Fibroblast of villous mesenchyme (primary cell): ENCODE measurements around the gene MEX3C. TPM values are rescaled to one million over a fixed set of nuclear protein-coding genes. Genes with fewer than 3 reads are reported as not detected.

Experiments used
- DNase-seq: peaks from one replicate; pipeline ENCODE4 v3.0.0-alpha.2; 2010; ENCODE audit warnings: low read depth
- H3K4me3 ChIP-seq: 2 replicates; pipeline ENCODE4 v1.5.1; 2011; ENCODE audit warnings: low read depth, mild to moderate bottlenecking, low read length
- total RNA-seq: library from RNA; depleted of rRNA; stranded (reverse); fragments of >200 nt; gene quantifications from 2 replicates; pipeline ENCODE4 v1.2.3, GENCODE V29; 2012
- TF ChIP-seq, protein P1 (sequence below): IDR thresholded peaks from 2 replicates; pipeline ENCODE4 v1.5.1; 2012; ENCODE audit warnings: low read depth, mild to moderate bottlenecking, low read length; ENCODE audit not compliant: insufficient read depth

MEX3C gene
- total RNA-seq, 1 donor = 50.5 TPM

DNA sequence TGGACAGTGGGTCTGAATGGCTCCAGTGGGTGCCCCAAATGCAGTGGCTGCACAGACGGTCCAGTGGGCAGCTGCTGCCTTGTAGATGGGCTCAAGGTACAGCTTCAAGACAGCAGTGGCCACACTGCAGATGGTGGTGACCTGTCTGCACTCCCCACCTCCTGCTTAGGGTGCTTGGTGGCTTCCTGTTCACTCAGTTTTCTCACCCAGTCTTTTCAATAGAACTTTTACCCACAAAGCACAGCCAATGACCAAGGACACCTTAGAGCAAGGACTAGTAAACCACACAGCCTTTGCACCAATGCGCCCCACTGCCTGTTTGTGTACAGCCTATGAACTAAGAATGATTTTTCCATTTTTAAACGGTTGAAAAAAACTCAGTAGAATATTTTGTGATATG is 34.9 kb downstream of the MEX3C start:
- TF ChIP-seq, protein P1, sequence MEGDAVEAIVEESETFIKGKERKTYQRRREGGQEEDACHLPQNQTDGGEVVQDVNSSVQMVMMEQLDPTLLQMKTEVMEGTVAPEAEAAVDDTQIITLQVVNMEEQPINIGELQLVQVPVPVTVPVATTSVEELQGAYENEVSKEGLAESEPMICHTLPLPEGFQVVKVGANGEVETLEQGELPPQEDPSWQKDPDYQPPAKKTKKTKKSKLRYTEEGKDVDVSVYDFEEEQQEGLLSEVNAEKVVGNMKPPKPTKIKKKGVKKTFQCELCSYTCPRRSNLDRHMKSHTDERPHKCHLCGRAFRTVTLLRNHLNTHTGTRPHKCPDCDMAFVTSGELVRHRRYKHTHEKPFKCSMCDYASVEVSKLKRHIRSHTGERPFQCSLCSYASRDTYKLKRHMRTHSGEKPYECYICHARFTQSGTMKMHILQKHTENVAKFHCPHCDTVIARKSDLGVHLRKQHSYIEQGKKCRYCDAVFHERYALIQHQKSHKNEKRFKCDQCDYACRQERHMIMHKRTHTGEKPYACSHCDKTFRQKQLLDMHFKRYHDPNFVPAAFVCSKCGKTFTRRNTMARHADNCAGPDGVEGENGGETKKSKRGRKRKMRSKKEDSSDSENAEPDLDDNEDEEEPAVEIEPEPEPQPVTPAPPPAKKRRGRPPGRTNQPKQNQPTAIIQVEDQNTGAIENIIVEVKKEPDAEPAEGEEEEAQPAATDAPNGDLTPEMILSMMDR = no peak

DNA sequence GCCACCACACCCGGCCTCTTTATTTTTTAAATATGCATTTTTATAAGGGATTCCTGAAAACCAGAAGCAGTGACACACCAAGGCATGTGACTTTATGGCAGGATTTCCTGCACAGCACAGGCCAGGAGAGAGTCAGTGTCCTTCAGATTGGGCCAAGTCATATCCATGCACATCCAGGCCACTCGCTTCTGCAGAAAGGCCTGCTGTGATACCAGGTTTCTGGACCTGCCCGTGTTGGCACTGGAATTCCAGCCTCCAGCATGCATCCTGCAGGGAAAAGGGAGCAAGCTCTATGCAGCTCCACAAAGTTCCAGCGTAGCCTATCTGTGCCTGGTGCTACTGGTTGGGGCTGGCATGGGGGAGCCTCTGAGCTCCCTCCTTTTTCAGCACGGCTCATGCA is 36.8 kb downstream of the MEX3C start:
- H3K4me3 ChIP-seq = no peak overlapping the region
- TF ChIP-seq, protein P1 = no peak
- DNase-seq = no peak

More for the DNA sequence above, 34.9 kb downstream of the MEX3C start:
- no peak for DNase-seq
- no peak overlapping the region for H3K4me3 ChIP-seq

DNA sequence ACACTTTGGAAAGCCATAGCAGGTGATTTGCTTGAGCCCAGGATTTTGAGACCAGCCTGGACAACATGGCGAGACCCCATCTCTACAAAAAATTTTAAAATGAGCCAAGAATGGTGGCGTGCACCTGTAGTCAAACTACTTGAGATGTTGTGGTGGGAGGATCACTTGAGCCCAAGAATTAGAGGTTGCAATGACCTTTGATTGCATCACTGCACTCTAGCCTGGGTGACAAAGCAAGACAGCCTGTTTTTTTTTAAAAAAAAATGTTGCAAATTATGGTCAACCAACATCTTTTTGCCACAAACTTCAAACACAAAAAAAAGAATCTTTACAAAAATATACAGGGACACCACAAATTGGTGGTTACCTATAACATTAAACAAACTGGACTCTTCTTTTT is 40.3 kb downstream of the MEX3C start:
- no peak for DNase-seq
- TF ChIP-seq, protein P1 = no peak
- H3K4me3 ChIP-seq = no peak overlapping the region

DNA sequence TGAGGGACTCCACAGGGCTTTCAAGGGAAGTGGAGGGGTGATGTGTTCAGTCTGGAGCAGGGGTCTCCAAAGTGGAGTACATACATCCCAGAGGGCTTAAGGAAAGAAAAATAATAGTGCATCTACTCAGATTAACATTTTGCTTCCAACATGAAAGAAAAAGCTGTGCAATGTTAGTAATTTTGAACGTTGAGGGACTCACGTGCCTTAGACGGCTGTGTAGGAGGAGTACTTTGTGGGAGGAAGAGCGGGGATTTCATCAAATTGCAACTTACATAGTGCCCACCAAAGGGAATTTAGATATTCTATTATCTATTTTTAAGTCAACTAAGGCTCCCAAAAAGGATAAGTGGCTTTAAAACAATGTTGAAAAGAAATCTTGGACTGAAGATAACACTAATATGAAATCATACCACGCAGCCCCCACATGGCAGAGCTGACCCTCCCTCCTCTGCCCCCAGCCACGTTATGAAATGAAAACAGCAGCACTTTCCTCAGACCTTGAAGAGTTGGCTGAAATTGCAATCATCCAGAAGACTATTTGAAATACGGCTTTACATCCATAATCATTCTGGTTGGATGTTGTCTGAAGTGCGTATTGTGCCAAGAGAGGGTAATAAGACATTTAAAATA is 42.9 kb downstream of the MEX3C start:
- TF ChIP-seq, protein P1 = no peak
- DNase-seq = no peak
- no peak overlapping the region for H3K4me3 ChIP-seq

DNA sequence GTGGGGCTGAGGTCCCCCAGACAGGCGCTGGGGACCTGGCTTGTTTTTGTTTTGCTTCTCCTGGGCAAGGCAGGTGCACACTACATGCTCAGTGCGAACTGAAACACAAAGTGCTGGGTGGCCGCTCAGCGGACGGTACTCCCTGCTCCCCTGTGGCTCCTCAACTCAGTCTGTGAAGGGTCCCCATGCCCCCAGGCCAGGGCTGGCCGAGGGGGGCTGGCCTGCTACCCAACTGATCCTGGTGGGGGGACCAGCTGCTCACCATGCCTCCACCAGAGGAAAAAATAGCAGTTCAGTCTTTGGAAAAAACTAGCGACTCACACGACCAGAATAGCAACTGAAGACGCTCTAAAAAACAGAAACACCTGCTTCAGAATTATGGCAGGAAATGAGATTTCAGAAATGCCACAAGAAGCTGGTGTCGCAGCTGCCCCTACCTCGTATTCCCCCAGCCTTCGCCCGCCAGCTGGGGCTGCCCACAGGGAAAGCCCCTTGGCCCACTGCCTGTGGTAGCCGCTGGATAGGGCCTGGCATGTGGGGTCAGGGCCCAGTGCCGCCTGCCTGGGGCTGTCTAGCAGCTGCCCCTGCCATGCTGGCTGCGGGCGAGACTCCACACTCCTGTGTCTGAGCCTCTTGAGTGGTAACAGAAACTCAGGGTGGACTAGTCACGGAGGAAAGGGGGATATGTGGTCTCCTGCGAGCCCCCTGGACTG is 43.7 kb downstream of the MEX3C start:
- H3K4me3 ChIP-seq = no peak overlapping the region
- TF ChIP-seq, protein P1 = no peak
- no peak for DNase-seq

DNA sequence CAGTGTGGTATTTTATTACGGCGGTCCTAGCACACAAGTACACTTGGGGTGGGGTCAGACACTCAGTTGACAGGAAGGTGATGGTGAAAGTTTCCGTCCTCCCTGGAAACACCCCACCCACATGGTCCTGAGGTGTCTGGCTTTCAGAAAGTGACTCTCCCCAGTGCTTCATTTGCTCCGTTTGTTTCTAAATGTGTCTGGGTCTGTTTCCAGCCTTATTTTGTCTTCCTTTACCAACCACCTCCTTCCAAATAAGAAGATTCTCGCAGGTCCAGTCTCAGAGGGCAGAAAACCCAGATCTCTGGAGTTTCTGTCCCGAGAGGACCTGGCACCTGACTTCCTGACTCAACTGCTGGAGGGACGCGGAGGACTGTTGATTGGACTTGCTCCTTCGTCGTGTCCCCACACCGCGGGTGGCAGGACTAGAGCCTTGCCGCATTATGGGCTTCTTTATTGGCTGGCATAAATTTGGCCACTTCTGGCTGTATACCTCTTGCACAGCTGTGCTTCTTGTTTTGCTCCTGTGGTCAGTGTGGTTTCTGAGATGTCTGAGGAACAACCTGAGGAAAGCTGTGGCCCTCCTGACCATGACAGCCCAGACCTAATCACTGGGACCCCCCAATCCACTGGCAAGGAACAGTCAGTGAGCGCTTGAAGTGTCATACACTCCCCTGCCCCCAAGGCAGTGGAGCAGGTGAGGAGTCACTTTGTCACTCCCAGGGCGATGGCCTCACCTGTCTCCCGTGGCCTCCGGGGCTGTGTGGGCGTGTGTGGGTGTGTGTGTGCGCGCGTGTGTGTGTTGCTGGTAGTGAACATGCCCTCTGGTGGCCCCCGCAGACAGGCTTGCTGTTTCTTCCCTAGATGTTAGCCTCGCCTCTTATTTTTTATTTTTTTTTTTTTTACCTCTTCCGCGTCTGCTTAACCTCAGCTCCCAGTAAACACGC is 45.6 kb downstream of the MEX3C start:
- no peak for DNase-seq
- no peak overlapping the region for H3K4me3 ChIP-seq
- TF ChIP-seq, protein P1 = no peak
